ENCODE data around the gene PGBD2.
"Not testable (repeated sequence)": the region's sequence is repeated elsewhere in the genome, so short reads cannot be mapped to it uniquely, and the experiment has no call there.

- TF ChIP-seq, protein P1, sequence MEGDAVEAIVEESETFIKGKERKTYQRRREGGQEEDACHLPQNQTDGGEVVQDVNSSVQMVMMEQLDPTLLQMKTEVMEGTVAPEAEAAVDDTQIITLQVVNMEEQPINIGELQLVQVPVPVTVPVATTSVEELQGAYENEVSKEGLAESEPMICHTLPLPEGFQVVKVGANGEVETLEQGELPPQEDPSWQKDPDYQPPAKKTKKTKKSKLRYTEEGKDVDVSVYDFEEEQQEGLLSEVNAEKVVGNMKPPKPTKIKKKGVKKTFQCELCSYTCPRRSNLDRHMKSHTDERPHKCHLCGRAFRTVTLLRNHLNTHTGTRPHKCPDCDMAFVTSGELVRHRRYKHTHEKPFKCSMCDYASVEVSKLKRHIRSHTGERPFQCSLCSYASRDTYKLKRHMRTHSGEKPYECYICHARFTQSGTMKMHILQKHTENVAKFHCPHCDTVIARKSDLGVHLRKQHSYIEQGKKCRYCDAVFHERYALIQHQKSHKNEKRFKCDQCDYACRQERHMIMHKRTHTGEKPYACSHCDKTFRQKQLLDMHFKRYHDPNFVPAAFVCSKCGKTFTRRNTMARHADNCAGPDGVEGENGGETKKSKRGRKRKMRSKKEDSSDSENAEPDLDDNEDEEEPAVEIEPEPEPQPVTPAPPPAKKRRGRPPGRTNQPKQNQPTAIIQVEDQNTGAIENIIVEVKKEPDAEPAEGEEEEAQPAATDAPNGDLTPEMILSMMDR (IDR thresholded peaks at IDR 0.05) = not testable (repeated sequence)
- not testable (repeated sequence) for TF ChIP-seq EP300 (IDR thresholded peaks at IDR 0.05); POLR2A (IDR thresholded peaks at IDR 0.05; ENCODE audit: low read length)
Measured at GRCh38 chr1:248945000-248945423, 39.0 kb downstream of the PGBD2 start.

Measured in A549 (cell line).